IMR-90 (cell line): ENCODE measurements around the gene SDK1. TPM values are rescaled to one million over a fixed set of nuclear protein-coding genes. Genes with fewer than 3 reads are reported as not detected.

Experiments used
- ATAC-seq: fragments of 200-7000 bp; cut with Tn5 transposase; 2 replicates; pipeline ENCODE4 v1.9.1; 2020; ENCODE audit warnings: low read depth, mild to moderate bottlenecking, moderate library complexity
- BruUV-seq: library from RNA; stranded (reverse); fragments of 400-500 nt; replicated peaks from 2 replicates; lab custom pipeline; 2021; lab: Mats Ljungman, UMichigan
- CTCF ChIA-PET: fragments of 300-600 bp; formaldehyde crosslinking; extraction: SDS; loops from one replicate; lab custom pipeline; 2021; ENCODE audit warnings: antibody characterized with exemption; lab: Yijun Ruan, JAX
- POLR2A ChIA-PET: fragments of 300-600 bp; sonication (Branson Sonifier 250); formaldehyde crosslinking; loops from one replicate; lab custom pipeline; 2022; ENCODE audit warnings: antibody characterized with exemption; ENCODE audit not compliant: unreplicated experiment; lab: Charles Lee
- DNase-seq: peaks from one replicate; pipeline ENCODE4 v3.0.0; 2013
- H2AFZ ChIP-seq: replicated peaks from 2 replicates; pipeline ENCODE3; 2013; ENCODE audit warnings: low read length, mild to moderate bottlenecking; ENCODE audit not compliant: poor library complexity
- H2AK5ac ChIP-seq: 2 replicates; pipeline ENCODE4 v1.6.1; 2013; ENCODE audit warnings: low read depth, low read length, inconsistent platforms
- H2AK9ac ChIP-seq: replicated peaks from 2 replicates; pipeline ENCODE3; 2013; ENCODE audit warnings: mild to moderate bottlenecking, low read depth, low read length, moderate library complexity; ENCODE audit not compliant: poor library complexity
- H2BK120ac ChIP-seq: 2 replicates; pipeline ENCODE4 v1.6.1; 2013; ENCODE audit warnings: low read depth, low read length, inconsistent platforms
- H2BK15ac ChIP-seq: 3 replicates; pipeline ENCODE4 v1.6.1; 2013; ENCODE audit warnings: low read depth, low read length, inconsistent platforms
- H2BK20ac ChIP-seq: 2 replicates; pipeline ENCODE4 v1.6.1; 2013; ENCODE audit warnings: low read depth, mild to moderate bottlenecking, inconsistent platforms, low read length, moderate library complexity
- H2BK5ac ChIP-seq: 2 replicates; pipeline ENCODE4 v1.6.1; 2013; ENCODE audit warnings: mild to moderate bottlenecking, low read depth, low read length, inconsistent platforms; ENCODE audit not compliant: poor library complexity, severe bottlenecking
- H3K14ac ChIP-seq: replicated peaks from 2 replicates; pipeline ENCODE4 v1.6.1; 2013; ENCODE audit warnings: low read depth, low read length, inconsistent platforms
- H3K18ac ChIP-seq: 2 replicates; pipeline ENCODE4 v1.6.1; 2013; ENCODE audit warnings: low read depth, low read length, control low read depth
- H3K23ac ChIP-seq: 2 replicates; pipeline ENCODE4 v1.6.1; 2013; ENCODE audit warnings: low read depth, low read length, inconsistent platforms
- H3K27ac ChIP-seq: 2 replicates; pipeline ENCODE4 v1.5.1; 2013; ENCODE audit warnings: mild to moderate bottlenecking, control low read depth, low read length; ENCODE audit not compliant: insufficient read depth
- H3K27me3 ChIP-seq: 2 replicates; pipeline ENCODE4 v1.6.1; 2013; ENCODE audit warnings: low read length; ENCODE audit not compliant: control insufficient read depth, insufficient read depth
- H3K36me3 ChIP-seq: 2 replicates; pipeline ENCODE4 v1.6.1; 2013; ENCODE audit warnings: low read length, mixed read lengths; ENCODE audit not compliant: control insufficient read depth, insufficient read depth
- H3K4ac ChIP-seq: 2 replicates; pipeline ENCODE4 v1.6.1; 2013; ENCODE audit warnings: low read depth, low read length, inconsistent platforms
- H3K4me1 ChIP-seq: 2 replicates; pipeline ENCODE4 v1.6.1; 2013; ENCODE audit warnings: low read length, mixed read lengths; ENCODE audit not compliant: control insufficient read depth, insufficient read depth
- H3K4me2 ChIP-seq: 2 replicates; pipeline ENCODE4 v1.6.1; 2013; ENCODE audit warnings: low read depth, mild to moderate bottlenecking, control low read depth, low read length, moderate library complexity
- H3K4me3 ChIP-seq: 2 replicates; pipeline ENCODE4 v1.5.1; 2013; ENCODE audit warnings: low read depth, mild to moderate bottlenecking, control low read depth, low read length, moderate library complexity; ENCODE audit not compliant: insufficient read depth
- H3K56ac ChIP-seq: 2 replicates; pipeline ENCODE4 v1.6.1; 2013; ENCODE audit warnings: low read length, inconsistent platforms; ENCODE audit not compliant: insufficient read depth; ENCODE audit errors: extremely low read depth
- H3K79me1 ChIP-seq, 2 experiments: 2 replicates each; pipeline ENCODE4 v1.6.1; 2013; ENCODE audit warnings: low read length in 2 of 2, inconsistent platforms in 1 of 2, low read depth in 1 of 2
- H3K9ac ChIP-seq: 2 replicates; pipeline ENCODE4 v1.6.1; 2013; ENCODE audit warnings: low read depth, low read length, control low read depth
- H3K9me1 ChIP-seq: 2 replicates; pipeline ENCODE4 v1.6.1; 2013; ENCODE audit warnings: low read length, inconsistent platforms; ENCODE audit not compliant: insufficient read depth
- H3K9me3 ChIP-seq: 2 replicates; pipeline ENCODE4 v1.6.1; 2013; ENCODE audit warnings: low read length; ENCODE audit not compliant: control insufficient read depth, insufficient read depth
- H4K20me1 ChIP-seq: 2 replicates; pipeline ENCODE4 v1.6.1; 2013; ENCODE audit warnings: low read length, inconsistent platforms; ENCODE audit not compliant: insufficient read depth
- H4K5ac ChIP-seq: 2 replicates; pipeline ENCODE4 v1.6.1; 2013; ENCODE audit warnings: mild to moderate bottlenecking, low read depth, low read length, control low read depth
- H4K8ac ChIP-seq, 2 experiments: 2 replicates each; pipeline ENCODE4 v1.6.1; 2013; ENCODE audit warnings: low read depth in 2 of 2, low read length in 2 of 2, control low read depth in 1 of 2, inconsistent platforms in 1 of 2
- H4K91ac ChIP-seq: 2 replicates; pipeline ENCODE4 v1.6.1; 2013; ENCODE audit warnings: low read depth, low read length, inconsistent platforms; ENCODE audit not compliant: insufficient read depth
- BHLHE40 ChIP-seq: fragments of 150-350 bp; IDR thresholded peaks from 2 replicates; pipeline ENCODE4 v1.6.1; 2016; ENCODE audit warnings: mild to moderate bottlenecking, low read depth, low read length
- CEBPB ChIP-seq: IDR thresholded peaks from 2 replicates; pipeline ENCODE4 v1.6.1; 2012; ENCODE audit warnings: low read depth, low read length, improper control_type of control experiment
- CHD1 ChIP-seq: IDR thresholded peaks from 2 replicates; pipeline ENCODE4 v1.6.1; 2012; ENCODE audit warnings: low read depth, low read length, improper control_type of control experiment
- FOS ChIP-seq: fragments of 150-350 bp; IDR thresholded peaks from 2 replicates; pipeline ENCODE4 v1.6.1; 2016; ENCODE audit warnings: low read depth, low read length
- MAFK ChIP-seq: IDR thresholded peaks from 2 replicates; pipeline ENCODE4 v1.6.1; 2012; ENCODE audit warnings: low read depth, low read length, improper control_type of control experiment
- MAZ ChIP-seq: IDR thresholded peaks from 2 replicates; pipeline ENCODE4 v1.6.1; 2012; ENCODE audit warnings: low read depth, mild to moderate bottlenecking, low read length, improper control_type of control experiment, moderate library complexity, borderline replicate concordance
- MXI1 ChIP-seq: IDR thresholded peaks from 2 replicates; pipeline ENCODE4 v1.6.1; 2012; ENCODE audit warnings: low read depth, mild to moderate bottlenecking, low read length, moderate library complexity, borderline replicate concordance
- NFE2L2 ChIP-seq: fragments of 150-350 bp; IDR thresholded peaks from 2 replicates; pipeline ENCODE4 v1.6.1; 2016; ENCODE audit warnings: low read depth, mild to moderate bottlenecking, low read length
- POLR2A ChIP-seq: IDR thresholded peaks from 2 replicates; pipeline ENCODE4 v1.6.1; 2012; ENCODE audit warnings: mild to moderate bottlenecking, low read depth, low read length
- RAD21 ChIP-seq: IDR thresholded peaks from 2 replicates; pipeline ENCODE4 v1.6.1; 2012; ENCODE audit warnings: low read length, improper control_type of control experiment
- RCOR1 ChIP-seq: IDR thresholded peaks from 2 replicates; pipeline ENCODE4 v1.6.1; 2012; ENCODE audit warnings: mild to moderate bottlenecking, low read length, improper control_type of control experiment; ENCODE audit not compliant: insufficient replicate concordance
- RFX5 ChIP-seq: IDR thresholded peaks from 2 replicates; pipeline ENCODE4 v1.8.0; 2012; ENCODE audit warnings: low read depth, mild to moderate bottlenecking, low read length, moderate library complexity
- SMC3 ChIP-seq: fragments of 150-350 bp; IDR thresholded peaks from 2 replicates; pipeline ENCODE4 v1.6.1; 2016; ENCODE audit warnings: low read depth, mild to moderate bottlenecking, antibody characterized with exemption, low read length, moderate library complexity
- USF2 ChIP-seq: fragments of 150-350 bp; IDR thresholded peaks from 2 replicates; pipeline ENCODE4 v1.6.1; 2017; ENCODE audit warnings: mild to moderate bottlenecking, antibody characterized with exemption, low read length, low read depth
- WGBS, 2 experiments: methylation state at CpG; one replicate each; pipeline versions ENCODE4 v1.1.5 to v1.1.7; 2013; ENCODE audit warnings: missing lambda C conversion rate in 2 of 2; ENCODE audit not compliant: insufficient read length in 1 of 2; ENCODE audit errors: extremely low coverage in 2 of 2; 5-methylcytosine and 5-hydroxymethylcytosine counted together
- dilution Hi-C: fragments of 300-500 bp; cut with HindIII; formaldehyde crosslinking; loops from one replicate; pipeline ENCODE4 v1.14.3; 2018; ENCODE audit warnings: low sequenced_read_pairs; ENCODE audit not compliant: unreplicated experiment
- in situ Hi-C: fragments of 300-500 bp; cut with MboI; formaldehyde crosslinking; loops from 3 replicates; pipeline ENCODE4 v1.14.3; 2019; ENCODE audit warnings: low sequenced_read_pairs, inconsistent platforms, mixed read lengths
- intact Hi-C: fragments of 100-400 bp; cut with micrococcal nuclease; formaldehyde crosslinking; loops from 2 replicates; pipeline ENCODE4 v1.10.0; 2022
- polyA plus RNA-seq, 3 experiments: library from polyadenylated mRNA; depleted of rRNA; stranded (reverse); fragments of >200 nt; gene quantifications; 2 replicates each; pipeline ENCODE4 v1.2.3, GENCODE V29; 2012; ENCODE audit warnings: low replicate concordance in 1 of 3
- total RNA-seq: library from RNA; depleted of rRNA; stranded (reverse); fragments of >200 nt; gene quantifications from 2 replicates; pipeline ENCODE4 v1.2.3, GENCODE V29; 2012
- TF ChIP-seq, protein P1 (sequence below): conservative IDR thresholded peaks from 2 replicates; pipeline ENCODE4 v1.5.1; 2012; ENCODE audit warnings: mild to moderate bottlenecking, low read depth, low read length, improper control_type of control experiment
- TF ChIP-seq, protein P2 (sequence below): fragments of 150-350 bp; IDR thresholded peaks from 2 replicates; pipeline ENCODE4 v1.6.1; 2016; ENCODE audit warnings: low read depth, mild to moderate bottlenecking, low read length, moderate library complexity, borderline replicate concordance

Gene SDK1
- total and polyA plus RNA-seq, 2 of the 4 experiments (the other 2 are of a cell fraction) = 1.5 to 1.6 TPM

DNA sequence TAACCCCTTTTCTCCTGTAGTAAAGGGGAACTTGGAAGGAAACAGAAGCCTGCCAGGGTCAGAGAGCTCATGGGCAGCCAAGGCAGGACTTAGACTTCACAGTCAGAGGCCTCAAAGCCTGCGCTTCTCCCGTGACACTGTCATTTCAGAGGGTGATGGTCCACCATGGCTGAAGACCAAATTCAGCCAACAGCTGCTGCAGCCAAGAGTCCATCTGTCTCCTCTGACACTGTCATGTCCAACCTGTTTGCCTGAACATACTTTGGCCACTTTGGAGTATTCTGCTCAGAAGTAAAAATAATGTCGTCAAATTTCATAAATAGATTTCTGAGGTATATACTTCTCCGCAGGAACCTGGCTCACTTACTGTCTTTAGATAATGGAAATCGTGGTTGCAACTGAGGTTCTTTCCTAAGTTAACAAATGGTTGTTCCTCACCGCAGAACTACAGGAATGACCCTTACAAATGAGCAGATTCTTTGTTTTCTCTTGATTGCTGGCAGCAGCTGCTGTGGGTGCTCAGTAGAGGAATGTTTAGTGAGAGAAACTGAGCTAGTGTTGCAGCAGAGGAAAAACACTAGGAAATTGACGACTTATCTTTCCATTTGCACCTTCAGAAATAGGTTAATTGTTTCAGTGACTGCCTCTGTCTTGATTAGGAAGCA is 626.5 kb downstream of the SDK1 start:
- intact Hi-C loops = loop anchor here (10.0 kb wide), 1 partner anchor 547 kb away; no protein-coding TSS in a partner anchor
- Histone ChIP-seq H3K4ac (no peak overlapping the region), H3K4me3 (no peak overlapping the region), H2BK5ac (no peak overlapping the region), H3K23ac (no peak overlapping the region), H4K20me1 (no peaks in the 10 kb centered on the region), H3K79me1 (no peaks in the 10 kb centered on the region), H3K9ac (no peak overlapping the region), H2BK15ac (no peak overlapping the region), H3K9me3 (no peaks in the 10 kb centered on the region), H3K14ac (no peak overlapping the region), H3K4me1 (no peaks in the 10 kb centered on the region), H3K27me3 (no peaks in the 10 kb centered on the region), H3K56ac (no peak overlapping the region), H4K5ac (no peak overlapping the region), H3K27ac (no peak overlapping the region), H2BK20ac (no peak overlapping the region), H3K36me3 (no peaks in the 10 kb centered on the region), H2AK5ac (no peak overlapping the region), H3K18ac (no peak overlapping the region), H2BK120ac (no peak overlapping the region), H3K9me1 (no peaks in the 10 kb centered on the region), H4K8ac (no peak overlapping the region), H2AK9ac (no peak overlapping the region), H2AFZ (no peak overlapping the region), H3K4me2 (no peak overlapping the region), H4K91ac (no peak overlapping the region)
- dilution Hi-C loops = no loop called here
- BruUV-seq = no TSS peak
- no peak for DNase-seq
- ChIA-PET CTCF (no interaction called here), POLR2A (no interaction called here)
- 92% methylated on average over 4 of the region's 7 CpGs; no CpG with 5 or more reads in 1 of the 2 experiments for WGBS, 2 experiments
- no peak for TF ChIP-seq RFX5
- TF ChIP-seq, protein P1, sequence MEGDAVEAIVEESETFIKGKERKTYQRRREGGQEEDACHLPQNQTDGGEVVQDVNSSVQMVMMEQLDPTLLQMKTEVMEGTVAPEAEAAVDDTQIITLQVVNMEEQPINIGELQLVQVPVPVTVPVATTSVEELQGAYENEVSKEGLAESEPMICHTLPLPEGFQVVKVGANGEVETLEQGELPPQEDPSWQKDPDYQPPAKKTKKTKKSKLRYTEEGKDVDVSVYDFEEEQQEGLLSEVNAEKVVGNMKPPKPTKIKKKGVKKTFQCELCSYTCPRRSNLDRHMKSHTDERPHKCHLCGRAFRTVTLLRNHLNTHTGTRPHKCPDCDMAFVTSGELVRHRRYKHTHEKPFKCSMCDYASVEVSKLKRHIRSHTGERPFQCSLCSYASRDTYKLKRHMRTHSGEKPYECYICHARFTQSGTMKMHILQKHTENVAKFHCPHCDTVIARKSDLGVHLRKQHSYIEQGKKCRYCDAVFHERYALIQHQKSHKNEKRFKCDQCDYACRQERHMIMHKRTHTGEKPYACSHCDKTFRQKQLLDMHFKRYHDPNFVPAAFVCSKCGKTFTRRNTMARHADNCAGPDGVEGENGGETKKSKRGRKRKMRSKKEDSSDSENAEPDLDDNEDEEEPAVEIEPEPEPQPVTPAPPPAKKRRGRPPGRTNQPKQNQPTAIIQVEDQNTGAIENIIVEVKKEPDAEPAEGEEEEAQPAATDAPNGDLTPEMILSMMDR = no peak
- TF ChIP-seq CEBPB = no peak
- no peak for TF ChIP-seq RCOR1
- no peak for TF ChIP-seq MAFK
- no peak for TF ChIP-seq BHLHE40
- TF ChIP-seq POLR2A = no peak
- TF ChIP-seq USF2 = no peak
- no peak for TF ChIP-seq CHD1
- no peak for TF ChIP-seq NFE2L2
- TF ChIP-seq MAZ = no peak
- no peak for TF ChIP-seq SMC3
- TF ChIP-seq, protein P2, sequence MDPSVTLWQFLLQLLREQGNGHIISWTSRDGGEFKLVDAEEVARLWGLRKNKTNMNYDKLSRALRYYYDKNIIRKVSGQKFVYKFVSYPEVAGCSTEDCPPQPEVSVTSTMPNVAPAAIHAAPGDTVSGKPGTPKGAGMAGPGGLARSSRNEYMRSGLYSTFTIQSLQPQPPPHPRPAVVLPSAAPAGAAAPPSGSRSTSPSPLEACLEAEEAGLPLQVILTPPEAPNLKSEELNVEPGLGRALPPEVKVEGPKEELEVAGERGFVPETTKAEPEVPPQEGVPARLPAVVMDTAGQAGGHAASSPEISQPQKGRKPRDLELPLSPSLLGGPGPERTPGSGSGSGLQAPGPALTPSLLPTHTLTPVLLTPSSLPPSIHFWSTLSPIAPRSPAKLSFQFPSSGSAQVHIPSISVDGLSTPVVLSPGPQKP = no peak
- TF ChIP-seq RAD21 = no peak
- no peak for TF ChIP-seq MXI1
- no peak for TF ChIP-seq FOS
- ATAC-seq = no peak
- in situ Hi-C loops = no loop called here
